Panc1 (cell line): ENCODE data around the gene CSTB.
A peak's percentile ranks its signal among the peaks of the same experiment; 100 is the strongest.

Experiments used
- POLR2AphosphoS5 ChIP-seq: IDR thresholded peaks from 2 replicates; pipeline ENCODE4 v1.6.1; 2012; ENCODE audit warnings: mild to moderate bottlenecking, low read depth, low read length, moderate library complexity
- TF ChIP-seq, protein P1 (sequence below): fragments of 450-650 bp; IDR thresholded peaks from 2 replicates; pipeline ENCODE4 v1.5.1; 2017; ENCODE audit warnings: mild to moderate bottlenecking
- TF ChIP-seq, protein P2 (sequence below), 2 experiments: IDR thresholded peaks; 2 replicates each; pipeline ENCODE4 v1.6.1; 2011 to 2012; ENCODE audit warnings: low read depth in 2 of 2, control low read depth in 1 of 2, low read length in 1 of 2, mild to moderate bottlenecking in 1 of 2, moderate library complexity in 1 of 2; ENCODE audit not compliant: insufficient read depth in 1 of 2

DNA sequence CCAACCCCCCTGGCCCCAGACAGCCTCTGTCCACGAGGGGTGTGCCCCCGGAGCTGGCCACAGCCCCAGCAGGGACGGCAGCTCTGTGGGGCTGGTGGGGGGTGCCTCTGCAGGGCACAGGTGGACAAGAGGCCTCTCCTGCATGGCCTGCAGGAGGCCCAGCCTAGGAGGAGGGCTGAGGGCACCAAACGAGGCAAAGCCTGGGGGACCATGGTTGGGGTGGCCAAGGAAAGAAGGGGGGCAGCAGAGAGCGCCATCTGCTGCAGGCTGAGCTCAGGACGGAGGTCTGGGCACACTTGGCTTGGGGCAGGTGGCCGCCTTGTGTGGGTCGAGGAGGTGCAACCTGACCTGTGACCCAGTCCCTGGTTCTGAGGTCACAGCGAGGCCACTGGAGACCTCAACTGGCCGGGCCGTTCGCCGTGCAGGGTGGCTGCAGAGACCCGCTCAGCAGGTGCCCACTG, 40.5 kb upstream of the CSTB start:
- TF ChIP-seq, protein P1, sequence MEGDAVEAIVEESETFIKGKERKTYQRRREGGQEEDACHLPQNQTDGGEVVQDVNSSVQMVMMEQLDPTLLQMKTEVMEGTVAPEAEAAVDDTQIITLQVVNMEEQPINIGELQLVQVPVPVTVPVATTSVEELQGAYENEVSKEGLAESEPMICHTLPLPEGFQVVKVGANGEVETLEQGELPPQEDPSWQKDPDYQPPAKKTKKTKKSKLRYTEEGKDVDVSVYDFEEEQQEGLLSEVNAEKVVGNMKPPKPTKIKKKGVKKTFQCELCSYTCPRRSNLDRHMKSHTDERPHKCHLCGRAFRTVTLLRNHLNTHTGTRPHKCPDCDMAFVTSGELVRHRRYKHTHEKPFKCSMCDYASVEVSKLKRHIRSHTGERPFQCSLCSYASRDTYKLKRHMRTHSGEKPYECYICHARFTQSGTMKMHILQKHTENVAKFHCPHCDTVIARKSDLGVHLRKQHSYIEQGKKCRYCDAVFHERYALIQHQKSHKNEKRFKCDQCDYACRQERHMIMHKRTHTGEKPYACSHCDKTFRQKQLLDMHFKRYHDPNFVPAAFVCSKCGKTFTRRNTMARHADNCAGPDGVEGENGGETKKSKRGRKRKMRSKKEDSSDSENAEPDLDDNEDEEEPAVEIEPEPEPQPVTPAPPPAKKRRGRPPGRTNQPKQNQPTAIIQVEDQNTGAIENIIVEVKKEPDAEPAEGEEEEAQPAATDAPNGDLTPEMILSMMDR, result peak; percentile 45; the same call in 1 of the 2 replicates
- TF ChIP-seq, protein P2, sequence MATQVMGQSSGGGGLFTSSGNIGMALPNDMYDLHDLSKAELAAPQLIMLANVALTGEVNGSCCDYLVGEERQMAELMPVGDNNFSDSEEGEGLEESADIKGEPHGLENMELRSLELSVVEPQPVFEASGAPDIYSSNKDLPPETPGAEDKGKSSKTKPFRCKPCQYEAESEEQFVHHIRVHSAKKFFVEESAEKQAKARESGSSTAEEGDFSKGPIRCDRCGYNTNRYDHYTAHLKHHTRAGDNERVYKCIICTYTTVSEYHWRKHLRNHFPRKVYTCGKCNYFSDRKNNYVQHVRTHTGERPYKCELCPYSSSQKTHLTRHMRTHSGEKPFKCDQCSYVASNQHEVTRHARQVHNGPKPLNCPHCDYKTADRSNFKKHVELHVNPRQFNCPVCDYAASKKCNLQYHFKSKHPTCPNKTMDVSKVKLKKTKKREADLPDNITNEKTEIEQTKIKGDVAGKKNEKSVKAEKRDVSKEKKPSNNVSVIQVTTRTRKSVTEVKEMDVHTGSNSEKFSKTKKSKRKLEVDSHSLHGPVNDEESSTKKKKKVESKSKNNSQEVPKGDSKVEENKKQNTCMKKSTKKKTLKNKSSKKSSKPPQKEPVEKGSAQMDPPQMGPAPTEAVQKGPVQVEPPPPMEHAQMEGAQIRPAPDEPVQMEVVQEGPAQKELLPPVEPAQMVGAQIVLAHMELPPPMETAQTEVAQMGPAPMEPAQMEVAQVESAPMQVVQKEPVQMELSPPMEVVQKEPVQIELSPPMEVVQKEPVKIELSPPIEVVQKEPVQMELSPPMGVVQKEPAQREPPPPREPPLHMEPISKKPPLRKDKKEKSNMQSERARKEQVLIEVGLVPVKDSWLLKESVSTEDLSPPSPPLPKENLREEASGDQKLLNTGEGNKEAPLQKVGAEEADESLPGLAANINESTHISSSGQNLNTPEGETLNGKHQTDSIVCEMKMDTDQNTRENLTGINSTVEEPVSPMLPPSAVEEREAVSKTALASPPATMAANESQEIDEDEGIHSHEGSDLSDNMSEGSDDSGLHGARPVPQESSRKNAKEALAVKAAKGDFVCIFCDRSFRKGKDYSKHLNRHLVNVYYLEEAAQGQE (IDR thresholded peaks at IDR 0.05; ENCODE audit: insufficient read depth in 1 of 2, low read depth in 2 of 2, low read length in 1 of 2), result no peak
- no peak for TF ChIP-seq POLR2AphosphoS5
